Measurements from ENCODE around the gene PRKCZ.

DNA sequence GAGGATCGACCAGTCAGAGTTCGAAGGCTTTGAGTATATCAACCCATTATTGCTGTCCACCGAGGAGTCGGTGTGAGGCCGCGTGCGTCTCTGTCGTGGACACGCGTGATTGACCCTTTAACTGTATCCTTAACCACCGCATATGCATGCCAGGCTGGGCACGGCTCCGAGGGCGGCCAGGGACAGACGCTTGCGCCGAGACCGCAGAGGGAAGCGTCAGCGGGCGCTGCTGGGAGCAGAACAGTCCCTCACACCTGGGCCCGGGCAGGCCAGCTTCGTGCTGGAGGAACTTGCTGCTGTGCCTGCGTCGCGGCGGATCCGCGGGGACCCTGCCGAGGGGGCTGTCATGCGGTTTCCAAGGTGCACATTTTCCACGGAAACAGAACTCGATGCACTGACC lies 134.7 kb downstream of the PRKCZ start:
- TF ChIP-seq, protein P1, sequence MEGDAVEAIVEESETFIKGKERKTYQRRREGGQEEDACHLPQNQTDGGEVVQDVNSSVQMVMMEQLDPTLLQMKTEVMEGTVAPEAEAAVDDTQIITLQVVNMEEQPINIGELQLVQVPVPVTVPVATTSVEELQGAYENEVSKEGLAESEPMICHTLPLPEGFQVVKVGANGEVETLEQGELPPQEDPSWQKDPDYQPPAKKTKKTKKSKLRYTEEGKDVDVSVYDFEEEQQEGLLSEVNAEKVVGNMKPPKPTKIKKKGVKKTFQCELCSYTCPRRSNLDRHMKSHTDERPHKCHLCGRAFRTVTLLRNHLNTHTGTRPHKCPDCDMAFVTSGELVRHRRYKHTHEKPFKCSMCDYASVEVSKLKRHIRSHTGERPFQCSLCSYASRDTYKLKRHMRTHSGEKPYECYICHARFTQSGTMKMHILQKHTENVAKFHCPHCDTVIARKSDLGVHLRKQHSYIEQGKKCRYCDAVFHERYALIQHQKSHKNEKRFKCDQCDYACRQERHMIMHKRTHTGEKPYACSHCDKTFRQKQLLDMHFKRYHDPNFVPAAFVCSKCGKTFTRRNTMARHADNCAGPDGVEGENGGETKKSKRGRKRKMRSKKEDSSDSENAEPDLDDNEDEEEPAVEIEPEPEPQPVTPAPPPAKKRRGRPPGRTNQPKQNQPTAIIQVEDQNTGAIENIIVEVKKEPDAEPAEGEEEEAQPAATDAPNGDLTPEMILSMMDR (IDR thresholded peaks at IDR 0.05; ENCODE audit: insufficient read depth, low read length) = no peak
- TF ChIP-seq SPI1 (IDR thresholded peaks at IDR 0.05; ENCODE audit: borderline replicate concordance, low read depth) (no peak), POLR2AphosphoS5 (IDR thresholded peaks at IDR 0.05; ENCODE audit: low read depth) (no peak)

All from HL-60 (cell line).